ENCODE data around the gene HCST.

GRCh38 chr19:35879770-35880317 lies 22.5 kb upstream of the HCST start:
- TF ChIP-seq CTCF (IDR thresholded peaks at IDR 0.05) (no peak), POLR2A (IDR thresholded peaks at IDR 0.05) (no peak)
